Mucosa of descending colon (tissue), 3 donors: ENCODE measurements around the gene IDH2. TPM values are rescaled to one million over a fixed set of nuclear protein-coding genes. Genes with fewer than 3 reads are reported as not detected.

ENCODE experiments used
- ATAC-seq: fragments of 200-7000 bp; cut with Tn5 transposase; one replicate; pipeline ENCODE4 v1.9.1; 2020; ENCODE audit warnings: mild to moderate bottlenecking, moderate library complexity
- DNase-seq, 3 donors: peaks; one replicate each; pipeline ENCODE4 v3.0.0-alpha.2; 2020
- H3K36me3 ChIP-seq: fragments of 200-600 bp; one replicate; pipeline ENCODE4 v1.8.0; 2021; ENCODE audit warnings: low read depth, mild to moderate bottlenecking
- H3K4me1 ChIP-seq: fragments of 200-600 bp; one replicate; pipeline ENCODE4 v1.8.0; 2021; ENCODE audit warnings: low read depth, mild to moderate bottlenecking
- H3K4me3 ChIP-seq: fragments of 200-600 bp; one replicate; pipeline ENCODE4 v1.8.0; 2021; ENCODE audit warnings: mild to moderate bottlenecking
- H3K9me3 ChIP-seq: fragments of 200-600 bp; one replicate; pipeline ENCODE4 v1.8.0; 2021; ENCODE audit warnings: mild to moderate bottlenecking
- intact Hi-C, 2 donors: fragments of 100-400 bp; cut with DNase I in 1 of 2; cut with micrococcal nuclease in 1 of 2; formaldehyde crosslinking; loops; one replicate each; pipeline versions ENCODE4 v1.11.0 to v1.11.1; 2022; cut with DNase I, micrococcal nuclease
- total RNA-seq, 3 donors: library from RNA; stranded (reverse); fragmentation: NEBNext Ultra II Directional in 2 of 3; extraction: Animal tissue kit (Norgen Biotek cat#: 25700) in 2 of 3; gene quantifications; one replicate each; pipeline versions ENCODE4 v1.2.1 to v1.2.4, GENCODE V29; 2021 to 2023
- TF ChIP-seq, protein P1 (sequence below): fragments of 200-600 bp; IDR thresholded peaks from one replicate; pipeline ENCODE4 v1.8.0; 2022; ENCODE audit warnings: antibody characterized with exemption, mild to moderate bottlenecking
- donor health status: DM: no; HTN: no; CAD: no; lungs with moderate emphysema.
- donor health status: DM: no; HTN: no; CAD: no.
- donor health status: DM: no; HTN: yes; CAD: no.

IDH2 gene
- total RNA-seq, 3 donors from 2014 or later = 84.8 to 262 (median 124) TPM

- ATAC-seq (peak; percentile 85), DNase-seq (peak; percentile 89 to 91 (median 90))
- H3K4me3 ChIP-seq = no peak overlapping the region
- H3K4me1 ChIP-seq = peaks cover 40% of the 10 kb centered on the region
- no peaks in the 10 kb centered on the region for H3K36me3 ChIP-seq
- TF ChIP-seq, protein P1, sequence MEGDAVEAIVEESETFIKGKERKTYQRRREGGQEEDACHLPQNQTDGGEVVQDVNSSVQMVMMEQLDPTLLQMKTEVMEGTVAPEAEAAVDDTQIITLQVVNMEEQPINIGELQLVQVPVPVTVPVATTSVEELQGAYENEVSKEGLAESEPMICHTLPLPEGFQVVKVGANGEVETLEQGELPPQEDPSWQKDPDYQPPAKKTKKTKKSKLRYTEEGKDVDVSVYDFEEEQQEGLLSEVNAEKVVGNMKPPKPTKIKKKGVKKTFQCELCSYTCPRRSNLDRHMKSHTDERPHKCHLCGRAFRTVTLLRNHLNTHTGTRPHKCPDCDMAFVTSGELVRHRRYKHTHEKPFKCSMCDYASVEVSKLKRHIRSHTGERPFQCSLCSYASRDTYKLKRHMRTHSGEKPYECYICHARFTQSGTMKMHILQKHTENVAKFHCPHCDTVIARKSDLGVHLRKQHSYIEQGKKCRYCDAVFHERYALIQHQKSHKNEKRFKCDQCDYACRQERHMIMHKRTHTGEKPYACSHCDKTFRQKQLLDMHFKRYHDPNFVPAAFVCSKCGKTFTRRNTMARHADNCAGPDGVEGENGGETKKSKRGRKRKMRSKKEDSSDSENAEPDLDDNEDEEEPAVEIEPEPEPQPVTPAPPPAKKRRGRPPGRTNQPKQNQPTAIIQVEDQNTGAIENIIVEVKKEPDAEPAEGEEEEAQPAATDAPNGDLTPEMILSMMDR = no peak
- intact Hi-C loops = no loop called here
- H3K9me3 ChIP-seq = no peaks in the 10 kb centered on the region
These were observed 39.8 kb downstream of the IDH2 start for GRCh38 chr15:90062462-90062932.

- intact Hi-C loops = no loop called here
These were observed 40.2 kb downstream of the IDH2 start for GRCh38 chr15:90062023-90062442.

DNA sequence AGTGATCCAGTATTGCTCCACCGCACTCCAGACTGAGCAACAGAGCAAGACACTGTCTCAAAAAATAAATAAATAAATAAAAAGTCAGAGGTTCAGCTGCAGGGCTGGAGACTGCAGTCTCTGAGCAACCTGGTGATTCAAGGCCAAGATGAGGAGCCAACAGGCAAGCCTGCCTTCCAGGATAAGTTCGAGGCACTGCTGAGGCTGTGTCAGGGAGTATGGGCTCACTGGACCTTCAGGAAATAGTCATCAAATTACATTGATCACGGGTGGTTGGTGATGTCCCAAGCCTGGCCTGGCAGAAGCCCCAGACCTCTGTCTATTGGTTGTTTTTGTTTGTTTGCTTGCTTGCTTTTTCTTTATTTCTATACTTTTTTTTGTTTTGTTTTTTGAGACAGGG, 41.5 kb downstream of the IDH2 start:
- TF ChIP-seq, protein P1 = no peak
- no peaks in the 10 kb centered on the region for H3K9me3 ChIP-seq
- intact Hi-C loops = no loop called here
- H3K4me3 ChIP-seq = no peak overlapping the region
- H3K36me3 ChIP-seq = no peaks in the 10 kb centered on the region
- peaks cover 40% of the 10 kb centered on the region for H3K4me1 ChIP-seq
- ATAC-seq = no peak
- no peak for DNase-seq

More at GRCh38 chr15:90062023-90062442, 40.2 kb downstream of the IDH2 start:
- Histone ChIP-seq H3K4me3 (no peak overlapping the region), H3K36me3 (no peaks in the 10 kb centered on the region), H3K9me3 (no peaks in the 10 kb centered on the region), H3K4me1 (peaks cover 40% of the 10 kb centered on the region)
- DNase-seq = peak; percentile 87 to 91 (median 87)
- TF ChIP-seq, protein P1 = no peak
- ATAC-seq = peak; percentile 66

DNA sequence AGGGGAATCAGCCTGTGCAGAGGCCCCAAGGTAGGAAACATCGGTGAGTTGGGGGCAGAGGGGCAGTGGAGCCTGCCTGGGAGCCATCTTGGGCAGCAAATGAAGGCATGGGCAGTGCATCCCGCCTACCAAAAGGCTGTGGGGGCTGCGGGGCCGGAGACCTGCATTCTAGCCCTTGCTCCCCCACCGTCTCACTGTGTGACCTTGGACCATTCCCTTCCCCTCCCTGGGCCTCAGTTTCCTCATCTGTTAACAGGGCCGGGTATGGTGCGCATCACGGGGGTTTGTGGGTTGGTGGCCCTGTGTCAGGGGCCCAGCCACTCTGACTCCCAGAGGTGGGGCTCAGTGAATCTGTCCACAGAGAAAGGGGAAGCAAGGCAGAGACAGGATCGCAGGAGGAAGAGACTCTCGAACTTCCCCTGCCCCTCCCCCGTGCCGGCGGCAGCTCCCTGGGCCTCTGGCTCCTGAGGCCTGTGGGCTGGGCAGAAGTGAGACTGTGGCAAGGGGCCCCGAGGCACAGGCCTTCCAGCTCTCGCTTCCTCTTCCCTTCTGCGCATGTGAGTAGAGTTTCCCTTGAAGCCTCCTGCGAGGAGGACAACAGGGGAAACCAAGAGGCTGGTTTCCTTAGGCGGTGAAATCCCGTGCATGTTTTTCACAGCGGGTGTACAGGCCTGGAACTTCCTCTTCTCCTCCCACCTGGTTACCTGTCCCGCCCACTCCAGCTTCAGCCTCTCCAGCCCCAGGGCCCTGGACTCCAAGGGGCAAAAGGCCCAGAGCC, 42.9 kb downstream of the IDH2 start:
- peaks cover 42% of the 10 kb centered on the region for H3K4me1 ChIP-seq
- no peak overlapping the region for H3K4me3 ChIP-seq
- TF ChIP-seq, protein P1 = no peak
- DNase-seq (peak; percentile 82 to 93 (median 88)), ATAC-seq (peak; percentile 68)
- intact Hi-C loops = no loop called here
- no peaks in the 10 kb centered on the region for H3K9me3 ChIP-seq
- H3K36me3 ChIP-seq = no peaks in the 10 kb centered on the region

GRCh38 chr15:90058775-90059174, 43.5 kb downstream of the IDH2 start:
- TF ChIP-seq, protein P1 = no peak
- intact Hi-C loops = no loop called here
- peaks cover 42% of the 10 kb centered on the region for H3K4me1 ChIP-seq

More at GRCh38 chr15:90058775-90059174, 43.5 kb downstream of the IDH2 start:
- H3K9me3 ChIP-seq = no peaks in the 10 kb centered on the region
- H3K36me3 ChIP-seq = no peaks in the 10 kb centered on the region
- no peak for DNase-seq
- ATAC-seq = no peak
- no peak overlapping the region for H3K4me3 ChIP-seq
